GM03348 (cell line): ENCODE measurements around the gene MC1R.

Source experiments
- DNase-seq: peaks from one replicate; pipeline ENCODE4 v3.0.0; 2012; ENCODE audit warnings: low spot score

The MC1R gene

DNA sequence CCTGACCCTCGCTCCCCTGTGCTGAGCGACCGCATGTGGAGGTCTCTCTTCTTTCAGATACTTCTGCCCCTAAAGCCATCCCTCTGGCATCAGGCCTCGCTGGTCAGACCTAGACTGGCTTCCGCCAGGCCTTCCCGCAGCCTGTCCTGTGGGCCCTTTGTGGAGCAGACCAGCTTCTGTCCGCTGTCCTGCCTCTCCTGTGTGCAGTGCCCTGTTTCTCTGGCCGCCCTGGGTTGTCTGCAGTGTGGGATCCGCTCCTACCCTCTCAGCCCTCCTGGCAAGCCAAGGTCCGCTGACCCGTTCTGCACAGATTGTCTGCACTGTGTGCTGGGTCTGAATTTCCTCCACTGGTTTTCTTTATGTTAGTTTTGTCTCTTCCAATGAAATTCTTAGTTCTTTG is 21.5 kb upstream of the MC1R start:
- DNase-seq, result no peak

DNA sequence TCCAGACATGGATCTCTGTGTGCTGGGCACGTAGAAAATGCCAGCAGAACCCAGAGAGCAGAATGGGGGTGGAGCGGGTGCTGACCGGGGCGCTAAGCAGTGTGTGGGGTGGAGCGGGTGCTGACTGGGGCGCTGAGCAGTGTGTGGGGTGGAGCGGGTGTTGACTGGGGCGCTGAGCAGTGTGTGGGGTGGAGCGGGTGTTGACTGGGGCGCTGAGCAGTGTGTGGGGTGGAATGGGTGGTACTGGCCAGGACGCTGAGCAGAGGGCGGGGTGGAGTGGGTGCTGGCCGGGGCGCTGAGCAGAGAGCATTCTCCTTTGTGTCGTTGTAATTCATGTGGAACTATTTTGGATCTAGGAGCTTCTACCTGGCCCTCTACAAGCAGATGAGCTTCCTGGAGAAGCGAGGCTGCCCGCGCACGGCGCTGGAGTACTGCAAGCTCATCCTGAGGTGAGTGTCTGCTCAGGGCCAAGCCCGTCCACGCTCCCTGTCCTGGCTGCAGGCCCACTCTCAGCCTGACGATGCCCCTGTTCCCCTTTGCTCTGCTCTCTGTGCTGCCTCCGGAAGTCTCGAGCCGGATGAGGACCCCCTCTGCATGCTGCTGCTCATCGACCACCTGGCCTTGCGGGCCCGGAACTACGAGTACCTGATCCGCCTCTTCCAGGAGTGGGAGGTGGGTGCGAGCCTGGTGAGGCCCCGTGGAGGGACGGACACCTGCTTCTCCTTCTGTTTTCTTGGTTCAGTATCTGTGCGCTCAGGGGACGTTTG is 20.3 kb upstream of the MC1R start:
- DNase-seq, result no peak

DNA sequence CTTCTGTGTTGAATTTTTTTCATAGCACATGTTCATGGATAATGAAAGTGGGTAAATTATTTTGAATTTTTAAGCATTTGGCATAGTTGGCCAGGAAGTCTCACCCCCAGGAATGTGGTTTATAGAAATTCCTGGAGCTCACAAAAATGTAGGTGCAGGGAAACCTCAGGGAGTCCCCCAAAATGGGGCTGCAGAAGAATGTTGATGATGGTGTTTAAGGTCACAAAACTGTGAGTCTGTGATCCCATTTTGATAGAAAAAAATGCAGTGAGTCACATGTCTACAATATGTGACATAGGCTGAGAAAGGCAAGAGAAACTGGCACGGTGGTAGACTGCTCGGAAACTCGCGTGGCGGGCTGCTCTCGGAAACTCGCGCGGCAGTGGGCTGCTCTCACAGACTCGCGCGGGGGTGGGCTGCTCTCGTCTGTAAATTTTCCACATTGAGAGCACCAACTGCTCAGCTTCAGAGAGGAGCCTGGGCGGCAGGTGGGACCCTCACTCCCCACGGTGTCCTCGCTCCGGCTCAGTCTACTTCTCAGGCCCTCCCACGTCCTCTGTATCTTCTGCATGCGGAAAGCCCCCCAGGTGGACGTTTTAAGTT is 18.7 kb upstream of the MC1R start:
- no peak for DNase-seq

DNA sequence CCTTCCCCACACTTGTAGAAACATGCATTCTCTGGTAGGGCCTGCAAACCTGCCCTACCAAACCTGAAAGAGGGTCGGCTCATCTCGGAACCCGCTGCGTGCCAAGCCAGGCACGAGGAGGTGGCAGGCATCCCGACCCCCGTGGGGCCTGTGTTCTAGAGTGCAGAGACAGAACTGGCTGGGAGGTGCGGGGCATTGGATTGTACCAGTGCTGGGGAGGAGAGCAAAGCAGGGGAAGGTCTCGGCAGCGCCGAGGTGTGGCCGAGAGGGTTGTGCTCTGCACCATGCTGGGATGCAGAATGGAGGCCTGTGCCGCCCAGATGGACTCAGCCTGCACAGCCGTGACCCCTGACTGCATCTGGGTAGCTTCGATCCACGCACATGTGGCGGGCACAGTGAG is 17.8 kb upstream of the MC1R start:
- no peak for DNase-seq

DNA sequence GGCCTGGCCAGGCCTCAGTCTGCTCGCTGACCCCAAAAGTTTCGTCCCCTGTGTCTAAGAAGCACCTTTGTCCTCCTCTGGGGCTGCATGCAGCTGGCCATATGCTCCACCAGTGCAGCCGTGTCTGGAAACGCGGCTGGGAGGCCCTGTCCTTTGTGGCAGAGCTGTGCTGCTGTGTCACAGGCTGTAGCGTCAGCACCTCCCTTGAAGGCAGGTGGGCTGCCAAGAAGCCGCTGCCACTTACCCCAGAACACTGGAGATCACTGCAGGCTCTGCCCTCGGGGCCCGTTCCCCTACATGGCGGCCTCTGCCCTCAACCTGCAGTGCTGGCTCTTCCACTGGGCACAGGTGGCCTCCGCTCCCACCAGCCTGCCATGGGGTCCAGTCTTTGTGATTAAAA is 15.7 kb upstream of the MC1R start:
- DNase-seq, result no peak

DNA sequence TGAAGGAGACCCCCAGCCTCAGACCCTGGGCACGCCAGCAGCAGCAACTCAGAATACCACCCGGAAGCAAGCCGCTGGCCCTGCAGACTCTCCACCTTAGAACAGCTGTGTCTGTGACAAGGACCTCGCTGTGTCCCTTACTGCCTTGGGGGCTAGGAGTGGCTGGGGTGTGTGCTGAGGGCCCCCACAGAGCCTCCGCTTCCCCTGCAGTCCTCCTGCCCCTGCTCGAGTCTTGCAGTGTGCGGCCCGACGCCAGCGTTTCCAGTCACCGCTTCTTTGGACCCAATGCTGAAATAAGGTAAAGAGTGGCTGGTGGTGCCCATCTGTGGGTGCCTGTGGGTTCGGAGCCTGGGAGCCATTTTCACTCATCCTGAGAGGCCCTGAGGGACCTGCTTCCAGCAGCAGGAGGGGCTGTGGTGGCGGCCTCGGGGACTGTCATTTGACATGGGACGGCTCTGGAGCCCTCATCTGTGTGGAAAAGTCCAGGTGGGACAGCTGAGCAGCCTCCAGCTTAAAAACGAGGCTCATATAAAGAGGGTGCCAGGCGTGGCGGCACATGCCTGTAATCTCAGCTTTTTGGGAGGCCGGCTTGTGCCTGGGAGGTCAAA is 14.7 kb upstream of the MC1R start:
- DNase-seq, result no peak

DNA sequence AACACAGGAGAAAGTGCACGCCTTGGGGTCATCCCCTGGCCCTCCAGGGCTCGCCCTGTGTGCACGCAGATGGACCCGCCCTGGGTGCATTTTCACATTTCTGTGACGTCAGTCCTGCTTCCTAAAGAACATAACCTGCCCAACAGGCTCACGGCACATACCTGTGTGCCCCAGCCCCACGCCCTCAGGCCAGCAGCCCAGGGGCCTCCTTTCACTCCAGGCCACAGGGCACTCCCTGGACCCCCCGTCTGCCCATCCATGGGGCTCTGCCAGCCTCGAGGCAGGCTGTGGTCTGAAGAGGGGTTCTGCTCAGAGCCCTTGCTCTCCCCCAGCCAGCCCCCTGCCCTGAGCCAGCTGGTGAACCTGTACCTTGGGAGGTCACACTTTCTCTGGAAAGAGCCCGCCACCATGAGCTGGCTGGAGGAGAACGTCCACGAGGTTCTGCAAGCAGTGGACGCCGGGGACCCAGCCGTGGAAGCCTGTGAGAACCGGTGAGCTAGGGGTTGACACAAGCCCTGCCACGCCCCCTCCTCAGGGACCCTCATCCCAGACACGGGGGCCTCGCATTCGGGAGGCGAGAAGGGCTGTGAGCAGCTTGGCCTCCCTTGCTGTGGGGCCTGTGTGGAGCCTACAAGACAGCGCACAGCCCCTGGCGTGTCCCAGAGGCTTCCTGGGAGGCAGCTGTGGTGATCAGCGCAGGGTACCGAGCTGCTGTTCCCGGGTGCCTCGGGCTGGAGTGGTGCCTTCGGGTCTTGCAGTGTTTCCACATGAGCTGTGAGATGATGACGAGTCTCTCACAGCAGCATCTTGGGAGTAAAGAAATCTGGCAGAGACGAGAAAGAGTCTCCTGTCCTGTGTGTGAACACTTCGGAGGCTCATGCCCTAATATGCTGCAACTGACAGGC is 13.8 kb upstream of the MC1R start:
- no peak for DNase-seq

DNA sequence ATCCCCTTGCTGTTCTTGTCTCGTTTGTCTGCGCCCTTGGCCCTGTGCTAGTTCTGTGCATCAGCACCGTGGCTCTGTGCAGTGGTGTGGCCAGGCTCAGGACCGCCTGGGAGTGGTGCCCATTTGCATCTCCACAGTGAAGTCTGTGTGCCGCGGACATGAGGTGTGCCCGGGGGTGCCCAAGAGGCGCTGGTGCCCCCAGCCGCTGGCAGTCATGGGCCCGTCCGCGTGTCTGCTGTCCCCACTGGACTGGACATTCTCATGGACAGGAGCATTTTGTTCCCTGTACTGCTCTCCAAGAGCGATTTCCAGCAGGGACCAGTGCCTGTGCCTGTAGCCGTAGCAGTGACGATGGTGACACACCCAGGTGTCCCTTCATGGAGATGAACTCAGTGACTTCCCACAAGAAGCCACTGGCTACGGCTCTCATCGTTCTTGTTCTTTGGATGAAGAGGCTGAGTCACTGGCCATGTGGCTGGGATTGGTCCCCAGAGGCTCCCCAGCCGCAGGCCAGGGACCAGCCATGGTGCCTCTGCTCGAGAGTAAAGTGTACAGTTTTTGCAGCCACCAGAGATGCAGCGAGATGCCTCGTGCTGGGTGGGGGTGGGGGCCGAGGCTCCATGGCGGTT is 13.0 kb upstream of the MC1R start:
- DNase-seq, result no peak

DNA sequence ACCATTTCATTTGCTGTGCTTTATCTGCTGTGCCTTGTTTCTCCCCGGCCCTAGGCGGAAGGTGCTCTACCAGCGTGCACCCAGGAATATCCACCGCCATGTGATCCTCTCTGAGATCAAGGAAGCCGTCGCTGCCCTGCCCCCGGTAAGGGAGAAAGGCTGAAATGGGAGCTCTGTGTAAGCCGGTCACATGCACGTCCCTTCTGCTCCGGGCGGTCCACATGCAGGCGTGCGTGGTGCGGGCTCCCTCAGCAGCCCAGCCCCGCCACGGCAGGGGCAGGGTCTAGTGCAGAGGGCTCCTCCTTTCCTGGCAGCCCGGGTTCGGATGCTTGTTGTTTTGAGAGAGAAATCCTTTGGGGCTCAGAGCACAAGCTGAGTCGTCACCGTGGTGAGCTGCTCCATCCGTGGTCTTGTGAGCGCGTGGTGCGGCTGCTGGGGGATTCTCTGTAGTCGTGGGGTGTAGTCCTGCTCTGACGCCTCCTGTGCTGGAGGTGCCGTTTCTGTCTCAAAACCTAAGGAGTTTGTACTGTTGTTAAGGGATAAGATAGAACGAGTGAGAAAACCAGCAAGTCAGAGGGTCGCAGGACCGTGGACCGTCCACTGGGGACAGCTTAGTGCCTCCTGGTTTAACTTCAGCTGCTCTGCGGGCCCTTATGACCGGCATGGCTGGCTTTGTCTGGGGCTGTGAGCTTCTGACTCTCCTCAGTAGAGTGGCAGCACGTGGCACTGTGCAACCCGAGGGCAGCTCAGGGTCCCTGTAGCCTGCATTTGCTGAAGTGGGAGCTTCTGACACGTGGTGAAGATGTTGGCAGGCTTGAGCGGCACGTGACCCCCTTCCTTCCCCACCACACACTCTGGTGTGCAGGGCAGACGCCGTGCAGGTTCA is 12.3 kb upstream of the MC1R start:
- no peak for DNase-seq

DNA sequence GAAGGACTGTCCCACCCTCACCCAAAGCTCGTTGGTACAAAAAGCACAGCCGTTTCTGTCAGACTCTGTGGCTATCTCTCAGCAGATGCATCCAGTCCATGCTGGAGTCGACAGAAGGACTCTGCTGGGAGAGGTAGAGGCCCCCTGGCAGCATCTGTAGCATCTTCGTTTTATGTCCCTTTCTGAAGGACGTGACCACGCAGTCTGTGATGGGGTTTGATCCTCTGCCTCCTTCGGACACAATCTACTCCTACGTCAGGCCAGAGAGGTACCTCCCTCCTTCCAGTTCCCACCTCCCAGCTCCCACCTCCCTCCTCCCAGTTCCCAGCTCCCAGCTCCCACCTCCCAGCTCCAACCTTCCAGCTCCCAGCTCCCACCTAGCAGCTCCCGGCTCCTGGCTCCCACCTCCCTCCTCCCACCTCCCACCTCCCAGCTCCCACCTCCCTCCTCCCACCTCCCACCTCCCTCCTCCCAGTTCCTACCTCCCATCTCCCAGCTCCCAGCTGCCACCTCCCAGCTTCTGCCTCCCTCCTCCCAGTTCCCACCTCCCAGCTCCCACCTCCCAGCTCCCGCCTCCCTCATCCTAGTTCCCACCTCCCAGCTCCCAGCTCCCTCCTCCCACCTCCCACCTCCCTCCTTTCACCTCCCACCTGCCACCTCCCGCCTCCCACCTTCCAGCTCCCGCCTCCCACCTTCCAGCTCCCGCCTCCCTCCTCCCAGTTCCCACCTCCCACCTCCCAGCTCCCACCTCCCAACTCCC is 11.4 kb upstream of the MC1R start:
- DNase-seq, result no peak

DNA sequence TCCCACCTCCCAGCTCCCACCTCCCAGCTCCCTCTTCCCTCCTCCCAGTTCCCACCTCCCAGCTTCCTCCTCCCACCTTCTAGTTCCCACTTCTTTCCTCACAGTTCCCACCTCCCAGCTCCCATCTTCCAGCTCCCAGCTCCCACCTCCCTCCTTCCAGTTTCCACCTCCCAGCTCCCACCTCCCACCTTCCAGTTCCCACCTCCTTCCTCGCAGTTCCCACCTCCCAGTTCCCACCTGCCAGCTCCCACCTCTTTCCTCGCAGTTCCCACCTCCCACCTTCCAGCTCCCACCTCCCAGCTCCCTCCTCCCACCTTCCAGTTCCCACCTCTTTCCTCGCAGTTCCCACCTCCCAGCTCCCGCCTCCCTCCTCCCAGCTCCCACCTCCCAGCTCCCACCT is 10.4 kb upstream of the MC1R start:
- DNase-seq, result no peak

DNA sequence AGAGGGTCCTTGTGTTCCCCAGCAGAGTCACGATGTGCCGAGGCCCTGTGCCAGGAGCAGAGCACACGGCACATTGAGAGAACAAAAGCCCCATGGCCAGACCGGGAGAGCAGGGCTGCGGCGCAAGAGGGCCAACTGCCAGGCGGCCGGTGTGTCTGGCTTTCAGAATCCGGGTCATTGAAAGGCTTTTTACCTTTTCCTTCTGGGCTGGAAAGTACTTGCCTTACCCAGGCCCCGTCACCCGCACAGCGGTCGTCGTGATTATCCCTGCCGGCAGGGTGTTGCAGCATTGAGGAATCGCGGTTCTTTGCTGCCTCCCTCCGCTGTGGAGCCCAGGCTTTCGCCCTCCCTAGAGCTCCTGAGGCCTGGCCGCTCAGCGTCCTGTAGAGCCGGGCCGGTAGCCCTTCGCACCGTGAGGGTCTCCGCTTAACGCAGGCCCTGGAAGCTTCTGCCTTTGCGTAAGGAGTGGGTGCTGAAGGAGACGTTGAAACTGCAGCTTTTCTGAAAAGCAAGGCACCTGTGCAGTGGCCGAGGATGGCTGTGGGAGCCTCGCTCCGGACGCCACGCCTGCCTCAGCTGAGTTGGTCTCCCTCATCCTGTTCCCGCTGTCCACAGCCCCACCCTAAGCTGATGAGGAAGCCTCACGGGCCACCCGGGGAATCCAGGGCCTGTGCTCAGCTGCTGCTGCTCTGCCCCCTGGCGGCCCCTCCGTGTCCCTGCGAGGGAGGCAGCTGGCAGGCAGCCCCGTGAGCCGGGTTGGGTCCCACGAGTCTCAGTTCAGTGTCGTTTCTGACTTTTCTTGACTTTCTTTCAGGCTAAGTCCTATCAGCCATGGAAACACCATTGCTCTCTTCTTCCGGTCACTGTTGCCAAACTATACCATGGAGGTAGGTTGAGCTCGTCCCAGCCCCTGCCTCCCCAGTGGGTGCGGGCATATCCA is 8.6 kb upstream of the MC1R start:
- DNase-seq, result peak; percentile 91

DNA sequence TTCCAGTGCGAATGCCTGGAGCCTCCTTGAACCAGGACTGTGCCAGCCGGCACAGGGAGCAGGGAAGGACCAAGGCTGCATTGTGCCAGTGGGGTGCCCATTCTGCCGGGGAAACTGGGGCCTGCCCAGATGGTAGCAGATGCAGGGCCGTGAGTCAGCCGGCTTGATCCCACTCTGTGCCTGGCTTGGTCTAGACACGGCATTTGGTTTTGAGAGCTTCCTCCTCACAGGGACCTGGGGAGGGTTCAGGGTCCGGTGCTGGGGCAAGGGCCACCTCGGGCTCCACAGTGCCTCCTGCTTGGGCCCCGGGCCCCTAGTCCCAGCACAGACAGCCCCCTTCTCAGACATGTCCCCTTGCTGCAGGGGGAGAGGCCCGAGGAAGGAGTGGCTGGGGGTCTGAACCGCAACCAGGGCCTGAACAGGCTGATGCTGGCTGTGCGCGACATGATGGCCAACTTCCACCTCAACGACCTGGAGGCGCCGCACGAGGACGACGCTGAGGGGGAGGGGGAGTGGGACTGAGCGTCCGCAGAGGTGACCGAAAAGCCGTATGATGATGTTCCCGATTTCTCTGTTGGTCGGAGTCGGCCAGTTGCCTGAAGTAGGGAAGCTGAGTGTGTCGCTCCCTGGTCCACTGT is 7.8 kb upstream of the MC1R start:
- DNase-seq, result no peak

DNA sequence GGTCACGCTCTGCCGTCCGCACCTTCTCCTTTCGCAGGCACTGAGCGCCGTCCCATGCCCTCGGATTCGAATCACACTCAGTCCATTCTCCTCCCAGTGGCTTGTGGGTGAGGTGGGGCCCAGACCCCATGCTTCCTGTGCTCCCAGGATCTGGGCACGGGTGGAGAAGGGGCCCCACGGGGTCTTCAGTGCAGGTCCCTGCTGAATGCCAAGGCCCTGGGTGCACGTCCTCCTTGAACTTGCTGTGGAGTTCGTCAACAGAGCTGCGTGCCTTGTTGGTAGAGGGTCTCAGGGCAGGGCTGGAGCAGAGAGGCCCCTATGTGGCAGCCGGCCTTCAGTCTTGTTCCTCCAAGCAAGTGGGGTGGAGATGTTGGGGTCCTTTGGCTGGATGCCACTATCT is 7.3 kb upstream of the MC1R start:
- DNase-seq, result no peak

DNA sequence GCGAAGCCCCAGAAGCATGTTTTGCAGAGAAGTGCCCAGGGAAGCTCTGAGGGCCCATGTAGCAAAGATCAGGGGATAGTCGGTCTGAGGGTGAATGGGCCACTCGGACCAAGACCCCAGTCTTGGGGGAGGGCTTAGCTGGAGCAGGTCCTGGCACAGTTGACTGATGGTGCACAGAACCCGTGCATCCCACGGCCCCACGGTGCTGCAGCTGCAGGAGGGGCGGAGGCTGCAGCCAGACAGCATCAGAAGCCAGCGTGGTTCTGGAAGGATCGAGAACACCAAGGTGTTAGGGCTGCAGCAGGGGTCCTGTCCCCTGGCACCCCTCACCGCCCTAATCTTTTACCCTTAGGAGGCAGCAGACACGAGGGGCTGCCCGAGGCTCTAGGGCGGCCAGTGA is 6.5 kb upstream of the MC1R start:
- DNase-seq, result no peak

DNA sequence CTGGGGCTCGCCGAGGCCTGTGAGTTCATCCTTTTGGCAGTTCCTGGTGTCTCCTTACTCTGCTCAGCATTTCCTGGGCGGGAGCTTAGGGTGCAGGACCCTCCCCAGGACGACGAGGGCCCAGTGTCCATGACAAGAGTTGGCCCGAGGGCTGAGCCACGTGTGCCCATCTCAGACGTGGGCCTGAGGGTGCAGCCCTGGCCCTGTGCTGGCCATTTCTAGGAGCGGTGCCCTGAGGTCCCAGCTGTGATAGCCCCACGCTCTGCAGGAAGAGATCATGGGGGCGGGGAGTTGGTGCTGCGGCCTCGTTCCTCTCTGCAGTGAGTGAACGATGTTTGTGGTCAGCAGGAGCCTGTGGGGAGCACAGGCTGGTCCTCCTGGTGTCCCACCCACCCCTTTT is 6.0 kb upstream of the MC1R start:
- DNase-seq, result no peak

DNA sequence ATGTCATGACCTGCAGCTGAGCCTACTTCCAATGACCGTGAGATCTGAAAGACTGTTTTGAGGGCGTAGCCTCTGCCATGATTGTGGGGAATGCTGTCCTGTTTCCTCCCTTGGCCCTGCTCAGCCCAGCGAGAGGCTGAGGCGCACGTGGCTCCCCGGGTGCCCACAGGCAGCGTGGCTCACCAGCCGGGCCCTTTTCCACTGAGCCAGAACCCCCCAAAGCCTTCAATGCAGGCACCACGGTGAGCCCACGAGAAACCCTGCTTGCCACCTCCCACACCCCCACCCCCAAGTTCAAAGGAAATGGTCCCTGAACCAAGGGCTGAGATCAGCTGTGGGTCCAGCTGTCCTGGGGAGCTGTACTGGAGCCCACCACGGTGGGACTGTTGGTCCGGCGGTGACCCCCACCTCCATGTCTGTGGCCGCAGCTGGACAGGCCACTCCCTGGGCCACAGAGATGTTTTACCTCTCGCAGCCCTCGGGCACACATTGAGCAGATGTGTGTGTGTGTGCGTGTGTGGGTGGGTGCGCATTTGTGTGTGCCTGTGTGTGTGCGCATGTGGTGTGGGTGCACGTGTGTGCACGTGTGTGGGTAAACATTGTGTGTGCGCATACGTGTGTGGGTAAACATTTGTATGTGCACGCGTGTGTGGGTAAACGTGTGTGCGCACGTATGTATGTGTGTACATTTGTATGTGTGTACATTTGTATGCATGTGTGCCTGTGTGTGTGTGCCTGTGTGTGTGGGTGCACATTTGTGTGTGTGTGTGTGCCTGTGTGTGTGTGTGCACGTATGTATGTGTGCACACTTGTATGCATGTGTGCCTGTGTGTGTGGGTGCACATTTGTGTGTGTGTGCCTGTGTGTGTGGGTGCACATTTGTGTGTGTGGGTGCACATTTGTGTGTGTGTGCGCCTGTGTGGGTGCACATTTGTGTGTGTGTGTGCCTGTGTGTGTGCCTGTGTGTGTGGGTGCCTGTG is 5.0 kb upstream of the MC1R start:
- DNase-seq, result no peak
